Right cardiac atrium (tissue), 5 donors: Measurements from ENCODE around the gene SNX5. TPM values are rescaled to one million over a fixed set of nuclear protein-coding genes. Genes with fewer than 3 reads are reported as not detected.

Experiments
- ATAC-seq, 2 donors: fragments of 200-7000 bp; cut with Tn5 transposase; one replicate each; pipeline versions ENCODE4 v1.8.0 to v1.9.1; 2020; ENCODE audit warnings: moderate library complexity in 2 of 2, mild to moderate bottlenecking in 1 of 2
- DNase-seq, 3 donors: peaks; one replicate each; pipeline ENCODE4 v3.0.0-alpha.2; 2020
- H3K27ac ChIP-seq: one replicate; pipeline ENCODE4 v1.5.1; 2013; ENCODE audit warnings: mild to moderate bottlenecking, low read length, control low read depth, moderate library complexity
- H3K27me3 ChIP-seq: one replicate; pipeline ENCODE4 v1.6.1; 2013; ENCODE audit not compliant: control insufficient read depth, insufficient read depth
- H3K4me1 ChIP-seq: one replicate; pipeline ENCODE4 v1.6.1; 2013; ENCODE audit warnings: low read length; ENCODE audit not compliant: control insufficient read depth, insufficient read depth
- H3K4me3 ChIP-seq: one replicate; pipeline ENCODE4 v1.5.1; 2013; ENCODE audit warnings: low read length, control low read depth
- H3K9me3 ChIP-seq: one replicate; pipeline ENCODE4 v1.6.1; 2013; ENCODE audit warnings: low read length; ENCODE audit not compliant: control insufficient read depth
- WGBS: extraction: QIAGEN DNeasy Blood & Tissue Kit; methylation state at CpG from one replicate; pipeline ENCODE4 v1.1.7; 2013; 5-methylcytosine and 5-hydroxymethylcytosine counted together
- intact Hi-C, 4 donors: fragments of 100-400 bp; cut with DNase I; formaldehyde crosslinking; loops; one replicate each; pipeline versions ENCODE4 v1.11.0 to v1.14.0; 2022 to 2023
- long read RNA-seq, 4 donors: library from polyadenylated mRNA; unstranded; transcript quantifications; one replicate each; pipeline ENCODE4 v2.0.0, GENCODE V29; 2020 to 2021
- polyA plus RNA-seq: library from polyadenylated mRNA; stranded (reverse); fragments of 200-250 nt; gene quantifications from one replicate; pipeline ENCODE4 v1.2.3, GENCODE V29; 2013
- total RNA-seq, 4 donors: library from RNA; stranded (reverse); fragmentation: NEBNext Ultra II Directional; extraction: Animal tissue kit (Norgen Biotek cat#: 25700); gene quantifications; one replicate each; pipeline ENCODE4 v1.2.1, GENCODE V29; 2021
- donor health status: healthy with polysubstance abuse.
- donor health status: DM: no; HTN: yes; CAD: no.
- donor health status: DM: no; HTN: no; CAD: no.
- donor health status: DM: no; HTN: yes; CAD: no; lungs with severe emphysema.
- donor health status: DM: yes; HTN: yes; CAD: no.

Gene SNX5
- total RNA-seq (10 to 100 TPM; 46.7 to 53.9 (median 49.9) TPM), polyA plus RNA-seq (47.8 TPM)
- long read RNA-seq, donor 1, transcript SNX5-201 (13 exons, 2,270 nt) = major isoform, 122 of 149 reads
- long read RNA-seq, donor 1, partial matches to known transcripts = 11 of 149 reads
- long read RNA-seq, donor 1, other reads (novel, unspliced or antisense) = 12 of 149 reads
- long read RNA-seq, donor 2, transcript SNX5-201 (13 exons, 2,270 nt) = major isoform, 45 of 61 reads
- long read RNA-seq, donor 2, partial matches to known transcripts = 10 of 61 reads
- long read RNA-seq, donor 2, other reads (novel, unspliced or antisense) = 2 of 61 reads
- long read RNA-seq, donor 3, transcript SNX5-202 (14 exons, 2,288 nt) = minor isoform, 13 of 210 reads
- long read RNA-seq, donor 3, transcript SNX5-201 (13 exons, 2,270 nt) = major isoform, 133 of 210 reads
- long read RNA-seq, donor 3, partial matches to known transcripts = 42 of 210 reads
- long read RNA-seq, donor 3, other reads (novel, unspliced or antisense) = 17 of 210 reads
- long read RNA-seq, donor 4, transcript SNX5-201 (13 exons, 2,270 nt) = major isoform, 63 of 73 reads
- long read RNA-seq, donor 4, partial matches to known transcripts = 4 of 73 reads
- long read RNA-seq, donor 4, other reads (novel, unspliced or antisense) = 6 of 73 reads

DNA sequence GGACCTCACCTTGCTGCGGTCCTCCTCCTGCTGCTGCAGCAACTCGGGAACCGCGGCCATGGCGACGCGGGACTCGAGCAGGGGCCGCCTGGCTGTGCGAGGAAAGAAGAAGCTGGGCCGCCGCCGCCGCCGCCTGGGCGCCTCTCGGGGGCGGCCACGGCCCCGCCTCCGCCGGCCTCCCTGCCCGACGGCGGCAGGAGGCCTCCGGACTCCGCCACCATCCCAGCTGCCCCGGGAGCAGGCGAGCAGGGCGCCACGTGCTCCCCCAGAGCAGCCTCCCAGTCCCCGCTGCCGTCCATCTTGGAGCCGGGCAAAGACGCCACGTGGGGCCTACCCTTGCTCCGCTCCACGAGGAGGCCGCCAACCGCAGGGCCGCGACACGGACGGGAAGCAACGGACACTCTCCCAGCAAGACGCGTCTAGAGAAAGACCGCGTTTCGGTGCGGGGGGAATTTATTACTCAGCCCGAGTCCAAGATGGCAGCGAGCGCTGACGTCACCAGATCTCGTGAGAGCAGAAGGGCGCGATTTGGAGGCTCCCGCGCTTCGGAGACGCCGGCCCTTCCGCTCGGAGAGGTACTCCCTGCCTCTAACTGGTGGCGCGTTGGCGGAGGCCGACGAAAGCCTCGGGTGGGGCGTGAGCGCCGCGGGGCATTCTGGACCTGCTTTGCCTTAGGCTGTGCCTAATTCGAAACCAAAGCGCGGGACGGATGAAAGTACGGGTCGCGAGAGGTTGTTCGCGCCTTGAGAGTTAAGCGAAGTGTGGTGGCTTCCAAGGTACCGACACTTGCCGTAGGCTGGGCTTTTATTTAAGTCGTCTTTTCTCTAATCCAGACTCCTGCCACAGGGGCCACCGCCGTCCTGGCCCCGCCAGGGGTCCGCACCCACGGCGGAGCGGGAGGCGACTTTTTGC, at the start of gene SNX5, which contains the start of gene MGME1:
TSS of gene SNX5 (minus strand) at position 429 of the 912 bp plus-strand sequence. CDS start at position 60, 369 bp downstream.
TSS of gene MGME1 (plus strand) at position 653 of the 912 bp plus-strand sequence. CDS start 842 bp downstream, outside the sequence.
- H3K4me1 ChIP-seq = peaks cover 3% of the 10 kb centered on the region
- intact Hi-C loops = no loop called here
- no peaks in the 10 kb centered on the region for H3K27me3 ChIP-seq
- H3K27ac ChIP-seq = peak within 1 kb of the TSS; percentile 93
- DNase-seq (peak; percentile 100), ATAC-seq (peak; percentile 98 to 99)
- H3K4me3 ChIP-seq = peak within 1 kb of the TSS; percentile 77
- under 1% methylated on average over 96 of the region's 96 CpGs for WGBS
- H3K9me3 ChIP-seq = no peaks in the 10 kb centered on the region

- Histone ChIP-seq H3K27ac (no peak overlapping the region), H3K27me3 (no peaks in the 10 kb centered on the region), H3K4me3 (no peak overlapping the region), H3K4me1 (no peaks in the 10 kb centered on the region), H3K9me3 (no peaks in the 10 kb centered on the region)
- intact Hi-C loops = no loop called here
- 82% methylated on average over 10 of the region's 10 CpGs for WGBS
- DNase-seq (no peak), ATAC-seq (no peak)
These were observed 49.5 kb upstream of the SNX5 start for GRCh38 chr20:18018100-18018499.

GRCh38 chr20:18016772-18017171, 48.2 kb upstream of the SNX5 start:
- Histone ChIP-seq H3K9me3 (no peaks in the 10 kb centered on the region), H3K4me1 (no peaks in the 10 kb centered on the region), H3K27me3 (no peaks in the 10 kb centered on the region), H3K4me3 (no peak overlapping the region), H3K27ac (no peak overlapping the region)
- WGBS = 71% methylated on average over 3 of the region's 3 CpGs
- ATAC-seq = no peak
- intact Hi-C loops = no loop called here
- no peak for DNase-seq

- no peaks in the 10 kb centered on the region for H3K9me3 ChIP-seq
- no peak overlapping the region for H3K27ac ChIP-seq
- no peaks in the 10 kb centered on the region for H3K4me1 ChIP-seq
- WGBS = 85% methylated on average over 6 of the region's 6 CpGs
- intact Hi-C loops = no loop called here
- no peaks in the 10 kb centered on the region for H3K27me3 ChIP-seq
- no peak overlapping the region for H3K4me3 ChIP-seq
- no peak for ATAC-seq
- no peak for DNase-seq
These were observed 45.8 kb upstream of the SNX5 start for GRCh38 chr20:18014411-18014810.

DNA sequence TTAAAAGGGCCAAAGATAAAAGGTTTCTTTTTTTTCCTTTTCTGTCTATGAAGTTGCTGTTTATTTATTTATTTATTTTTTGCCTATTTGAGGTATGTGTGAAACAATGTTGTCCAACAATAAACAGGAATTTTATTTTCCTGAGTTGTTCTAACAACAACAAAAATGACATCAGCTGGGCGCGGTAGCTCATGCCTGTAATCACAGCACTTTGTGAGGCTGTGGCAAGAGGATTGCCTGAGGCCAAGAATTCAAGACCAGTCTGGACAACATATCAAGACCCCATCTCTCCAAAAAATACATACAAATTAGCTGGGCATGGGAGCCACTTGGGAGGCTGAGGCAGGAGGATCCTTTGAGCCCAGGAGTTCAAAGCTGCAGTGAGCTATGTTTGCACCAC, 44.3 kb upstream of the SNX5 start:
- WGBS = 95% methylated on average over 2 of the region's 2 CpGs
- no peaks in the 10 kb centered on the region for H3K9me3 ChIP-seq
- intact Hi-C loops = no loop called here
- H3K27me3 ChIP-seq = no peaks in the 10 kb centered on the region
- H3K4me1 ChIP-seq = no peaks in the 10 kb centered on the region
- H3K4me3 ChIP-seq = no peak overlapping the region
- ATAC-seq (no peak), DNase-seq (no peak)
- no peak overlapping the region for H3K27ac ChIP-seq

DNA sequence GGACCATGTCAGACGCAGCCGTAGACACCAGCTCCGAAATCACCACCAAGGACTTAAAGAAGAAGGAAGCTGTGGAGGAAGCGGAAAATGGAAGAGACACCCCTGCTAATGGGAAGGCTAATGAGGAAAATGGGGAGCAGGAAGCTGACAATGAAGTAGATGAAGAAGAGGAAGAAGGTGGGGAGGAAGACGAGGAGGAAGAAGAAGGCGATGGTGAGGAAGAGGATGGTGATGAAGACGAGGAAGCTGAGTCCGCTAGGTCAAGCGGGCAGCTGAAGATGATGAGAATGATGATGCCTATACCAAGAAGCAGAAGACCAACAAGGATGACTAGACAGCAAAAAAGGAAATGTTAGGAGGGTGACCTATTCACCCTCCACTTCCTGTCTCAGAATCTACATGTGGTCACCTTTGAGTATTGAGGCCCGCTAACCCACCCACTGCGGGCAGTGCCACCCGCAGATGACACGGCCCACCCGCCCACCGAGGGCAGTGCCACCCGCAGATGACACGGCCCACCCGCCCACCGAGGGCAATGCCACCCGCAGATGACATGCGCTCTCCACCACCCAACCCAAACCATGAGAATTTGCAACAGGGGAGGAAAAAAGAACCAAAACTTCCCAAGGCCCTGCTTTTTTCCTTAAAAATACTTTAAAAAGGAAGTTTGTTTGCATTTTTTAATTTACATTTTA, 43.5 kb upstream of the SNX5 start:
- no peaks in the 10 kb centered on the region for H3K9me3 ChIP-seq
- ATAC-seq (no peak), DNase-seq (no peak)
- WGBS = 93% methylated on average over 21 of the region's 21 CpGs
- intact Hi-C loops = no loop called here
- no peaks in the 10 kb centered on the region for H3K27me3 ChIP-seq
- H3K27ac ChIP-seq = no peak overlapping the region
- H3K4me1 ChIP-seq = no peaks in the 10 kb centered on the region
- H3K4me3 ChIP-seq = no peak overlapping the region

- 86% methylated on average over 14 of the region's 14 CpGs for WGBS
- no peak overlapping the region for H3K4me3 ChIP-seq
These were observed 42.9 kb upstream of the SNX5 start for GRCh38 chr20:18011482-18011881.

GRCh38 chr20:18009116-18009515, 40.5 kb upstream of the SNX5 start:
- Histone ChIP-seq H3K9me3 (no peaks in the 10 kb centered on the region), H3K27me3 (no peaks in the 10 kb centered on the region), H3K4me1 (no peaks in the 10 kb centered on the region), H3K4me3 (no peak overlapping the region), H3K27ac (no peak overlapping the region)
- intact Hi-C loops = no loop called here
- DNase-seq (no peak), ATAC-seq (no peak)
- 88% methylated on average over 7 of the region's 7 CpGs for WGBS

More at GRCh38 chr20:18011482-18011881, 42.9 kb upstream of the SNX5 start:
- intact Hi-C loops = no loop called here
- DNase-seq (no peak), ATAC-seq (no peak)
- H3K4me1 ChIP-seq = no peaks in the 10 kb centered on the region
- H3K9me3 ChIP-seq = no peaks in the 10 kb centered on the region
- no peaks in the 10 kb centered on the region for H3K27me3 ChIP-seq
- no peak overlapping the region for H3K27ac ChIP-seq

DNA sequence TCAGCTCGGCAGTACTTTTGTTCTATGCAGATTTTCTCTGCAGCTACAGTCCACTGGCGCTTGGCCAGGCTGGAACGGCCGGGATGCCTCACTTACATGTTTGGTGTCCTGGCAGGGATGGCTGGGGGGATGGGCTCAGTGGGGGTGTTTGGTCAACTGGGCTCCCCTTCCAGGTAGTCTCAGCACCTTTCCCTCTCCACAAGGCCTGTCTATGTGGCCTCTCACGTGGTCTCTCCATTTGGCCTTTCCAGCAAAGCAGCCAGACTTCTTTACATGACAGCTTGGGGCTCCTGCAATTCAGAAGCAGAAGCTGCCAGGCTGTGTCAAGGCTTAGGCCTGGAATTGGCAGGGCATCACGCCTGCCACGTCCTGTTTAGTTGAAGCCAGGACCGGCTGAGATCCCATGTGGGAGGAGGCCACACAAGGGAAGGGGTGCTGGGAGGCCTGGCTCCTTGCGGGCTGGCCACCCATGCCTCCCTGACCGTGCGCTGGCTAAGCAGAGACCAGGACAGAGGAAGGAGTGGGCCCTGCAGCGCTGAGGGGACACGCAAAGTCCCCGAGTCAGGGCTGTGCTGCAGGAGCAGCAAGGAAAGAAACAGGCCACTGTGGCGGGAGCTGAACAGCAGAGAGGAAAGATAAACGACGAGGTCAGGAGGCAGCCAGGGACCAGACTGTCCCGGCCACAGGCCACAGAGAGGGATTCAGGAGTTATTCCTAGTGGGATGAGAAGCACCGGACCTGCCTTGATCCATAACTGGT, 39.1 kb upstream of the SNX5 start:
- ATAC-seq (peak; percentile 62 to 73), DNase-seq (peak; percentile 53 to 86 (median 84))
- intact Hi-C loops = no loop called here
- Histone ChIP-seq H3K27ac (no peak overlapping the region), H3K9me3 (no peaks in the 10 kb centered on the region), H3K27me3 (no peaks in the 10 kb centered on the region), H3K4me3 (no peak overlapping the region), H3K4me1 (no peaks in the 10 kb centered on the region)
- WGBS = 39% methylated on average over 19 of the region's 19 CpGs

DNA sequence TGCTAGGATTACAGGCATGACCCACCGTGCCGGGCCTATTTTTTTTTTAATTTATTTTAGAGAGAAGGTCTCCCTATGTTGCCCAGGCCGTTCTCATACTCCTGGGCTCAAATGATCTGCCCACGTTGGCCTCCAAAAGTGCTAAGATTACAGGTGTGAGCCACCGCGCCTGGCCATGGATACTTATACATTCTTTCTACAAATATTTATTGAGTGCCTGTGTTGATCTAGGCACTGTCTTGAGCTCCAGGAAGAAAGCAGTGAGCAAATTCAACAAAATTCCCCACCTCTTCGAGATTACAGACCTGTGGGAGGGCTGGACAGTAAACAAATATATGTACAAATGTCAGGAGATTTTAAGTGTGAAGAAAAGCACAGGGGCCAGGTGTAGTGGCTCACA, 38.1 kb upstream of the SNX5 start:
- ATAC-seq (no peak), DNase-seq (no peak)
- Histone ChIP-seq H3K9me3 (no peaks in the 10 kb centered on the region), H3K4me1 (no peaks in the 10 kb centered on the region), H3K27me3 (no peaks in the 10 kb centered on the region), H3K4me3 (no peak overlapping the region), H3K27ac (no peak overlapping the region)
- WGBS = 92% methylated on average over 7 of the region's 7 CpGs
- intact Hi-C loops = no loop called here
